Fibroblast of lung (primary cell): ENCODE measurements around the gene KIAA0232.

Experiments used
- EZH2 ChIP-seq: IDR thresholded peaks from 2 replicates; pipeline ENCODE4 v1.5.1; 2012; ENCODE audit warnings: low read length, control low read depth, mild to moderate bottlenecking; ENCODE audit errors: missing control alignments
- TF ChIP-seq, protein P1 (sequence below), 2 donors: IDR thresholded peaks in 1 of 2; conservative IDR thresholded peaks in 1 of 2; 1 replicate in 1 of 2; 2 replicates in 1 of 2; pipeline ENCODE4 v1.5.1; 2011 to 2012; ENCODE audit warnings: low read length in 2 of 2, control low read depth in 1 of 2, inconsistent platforms in 1 of 2, low read depth in 1 of 2, mild to moderate bottlenecking in 1 of 2

DNA sequence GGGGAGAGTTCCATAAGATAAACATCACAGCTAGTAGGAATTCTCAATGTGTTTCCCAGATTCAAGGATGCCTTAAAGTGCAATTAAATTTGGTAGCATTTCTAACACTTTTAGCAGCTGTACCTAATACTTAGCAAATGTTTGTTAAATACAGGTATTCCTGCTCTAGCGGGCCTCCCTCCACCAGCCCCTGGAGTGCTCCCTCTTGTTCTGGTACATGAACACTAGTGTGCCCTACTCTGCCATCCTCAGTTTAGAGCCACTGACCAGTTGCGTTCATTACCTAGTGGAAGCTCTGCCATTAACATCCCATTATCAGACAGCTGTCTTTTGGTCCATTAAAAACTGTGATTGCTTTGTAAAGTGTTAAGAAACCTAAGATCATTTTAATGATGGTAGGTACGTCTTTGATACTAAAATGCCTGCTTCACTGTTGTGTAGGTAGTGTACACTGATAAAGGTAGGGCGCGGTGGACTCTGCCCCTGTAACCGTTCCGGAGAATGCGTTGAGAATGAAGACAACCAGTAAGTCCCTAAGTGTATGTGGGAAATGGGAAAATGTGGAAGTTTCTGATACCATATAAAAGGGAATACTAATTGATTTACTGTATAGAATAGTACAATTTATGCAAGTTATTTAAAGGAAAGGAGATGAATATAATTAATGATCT is 21.7 kb downstream of the KIAA0232 start:
- TF ChIP-seq, protein P1, sequence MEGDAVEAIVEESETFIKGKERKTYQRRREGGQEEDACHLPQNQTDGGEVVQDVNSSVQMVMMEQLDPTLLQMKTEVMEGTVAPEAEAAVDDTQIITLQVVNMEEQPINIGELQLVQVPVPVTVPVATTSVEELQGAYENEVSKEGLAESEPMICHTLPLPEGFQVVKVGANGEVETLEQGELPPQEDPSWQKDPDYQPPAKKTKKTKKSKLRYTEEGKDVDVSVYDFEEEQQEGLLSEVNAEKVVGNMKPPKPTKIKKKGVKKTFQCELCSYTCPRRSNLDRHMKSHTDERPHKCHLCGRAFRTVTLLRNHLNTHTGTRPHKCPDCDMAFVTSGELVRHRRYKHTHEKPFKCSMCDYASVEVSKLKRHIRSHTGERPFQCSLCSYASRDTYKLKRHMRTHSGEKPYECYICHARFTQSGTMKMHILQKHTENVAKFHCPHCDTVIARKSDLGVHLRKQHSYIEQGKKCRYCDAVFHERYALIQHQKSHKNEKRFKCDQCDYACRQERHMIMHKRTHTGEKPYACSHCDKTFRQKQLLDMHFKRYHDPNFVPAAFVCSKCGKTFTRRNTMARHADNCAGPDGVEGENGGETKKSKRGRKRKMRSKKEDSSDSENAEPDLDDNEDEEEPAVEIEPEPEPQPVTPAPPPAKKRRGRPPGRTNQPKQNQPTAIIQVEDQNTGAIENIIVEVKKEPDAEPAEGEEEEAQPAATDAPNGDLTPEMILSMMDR (conservative IDR thresholded peaks at IDR 0.05 in 1 of 2, IDR thresholded peaks at IDR 0.05 in 1 of 2; ENCODE audit: low read depth in 1 of 2, low read length in 2 of 2): no peak
- TF ChIP-seq EZH2: no peak
